ENCODE results near the gene LYZL2. TPM values are rescaled to one million over a fixed set of nuclear protein-coding genes. Genes with fewer than 3 reads are reported as not detected.
A peak's percentile ranks its signal among the peaks of the same experiment; 100 is the strongest.
"Not testable (repeated sequence)": the region's sequence is repeated elsewhere in the genome, so short reads cannot be mapped to it uniquely, and the experiment has no call there.

Gene LYZL2
- total and polyA plus RNA-seq, 8 donors = not detected

DNA sequence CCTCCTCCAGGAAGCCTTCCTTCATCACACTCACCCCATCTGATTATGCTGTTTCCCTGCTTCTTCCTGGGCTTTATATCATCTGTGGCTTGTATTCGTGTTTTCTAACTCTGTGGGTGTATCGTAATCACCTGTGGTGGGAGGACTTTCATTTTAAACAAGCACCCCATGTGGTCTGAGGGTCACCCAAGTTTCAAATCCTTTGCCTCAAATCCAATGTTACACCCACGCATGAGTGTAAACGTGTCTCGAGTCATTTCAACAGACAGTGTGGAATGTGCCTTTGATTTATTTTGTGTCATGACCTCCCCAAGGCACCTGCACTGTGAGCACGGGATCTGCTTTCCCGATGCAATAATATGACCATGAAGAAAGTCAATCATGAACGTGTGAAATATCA lies 17.5 kb upstream of the LYZL2 start:
- H3K4me3 ChIP-seq = no peak overlapping the region
- intact Hi-C loops (cut with DNase I) = no loop called here
- TF ChIP-seq, protein P1, sequence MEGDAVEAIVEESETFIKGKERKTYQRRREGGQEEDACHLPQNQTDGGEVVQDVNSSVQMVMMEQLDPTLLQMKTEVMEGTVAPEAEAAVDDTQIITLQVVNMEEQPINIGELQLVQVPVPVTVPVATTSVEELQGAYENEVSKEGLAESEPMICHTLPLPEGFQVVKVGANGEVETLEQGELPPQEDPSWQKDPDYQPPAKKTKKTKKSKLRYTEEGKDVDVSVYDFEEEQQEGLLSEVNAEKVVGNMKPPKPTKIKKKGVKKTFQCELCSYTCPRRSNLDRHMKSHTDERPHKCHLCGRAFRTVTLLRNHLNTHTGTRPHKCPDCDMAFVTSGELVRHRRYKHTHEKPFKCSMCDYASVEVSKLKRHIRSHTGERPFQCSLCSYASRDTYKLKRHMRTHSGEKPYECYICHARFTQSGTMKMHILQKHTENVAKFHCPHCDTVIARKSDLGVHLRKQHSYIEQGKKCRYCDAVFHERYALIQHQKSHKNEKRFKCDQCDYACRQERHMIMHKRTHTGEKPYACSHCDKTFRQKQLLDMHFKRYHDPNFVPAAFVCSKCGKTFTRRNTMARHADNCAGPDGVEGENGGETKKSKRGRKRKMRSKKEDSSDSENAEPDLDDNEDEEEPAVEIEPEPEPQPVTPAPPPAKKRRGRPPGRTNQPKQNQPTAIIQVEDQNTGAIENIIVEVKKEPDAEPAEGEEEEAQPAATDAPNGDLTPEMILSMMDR (IDR thresholded peaks at IDR 0.05) = no peak
- no peak overlapping the region for H3K27ac ChIP-seq
- H3K27me3 ChIP-seq = peaks cover 0 to 9% of the 10 kb centered on the region in 2 donors
- DNase-seq = no peak
- no peaks in the 10 kb centered on the region for H3K9me3 ChIP-seq
- ATAC-seq = no peak
- H3K4me1 ChIP-seq = peaks cover 0 to 3% of the 10 kb centered on the region in 2 donors
- no peaks in the 10 kb centered on the region for H3K36me3 ChIP-seq

DNA sequence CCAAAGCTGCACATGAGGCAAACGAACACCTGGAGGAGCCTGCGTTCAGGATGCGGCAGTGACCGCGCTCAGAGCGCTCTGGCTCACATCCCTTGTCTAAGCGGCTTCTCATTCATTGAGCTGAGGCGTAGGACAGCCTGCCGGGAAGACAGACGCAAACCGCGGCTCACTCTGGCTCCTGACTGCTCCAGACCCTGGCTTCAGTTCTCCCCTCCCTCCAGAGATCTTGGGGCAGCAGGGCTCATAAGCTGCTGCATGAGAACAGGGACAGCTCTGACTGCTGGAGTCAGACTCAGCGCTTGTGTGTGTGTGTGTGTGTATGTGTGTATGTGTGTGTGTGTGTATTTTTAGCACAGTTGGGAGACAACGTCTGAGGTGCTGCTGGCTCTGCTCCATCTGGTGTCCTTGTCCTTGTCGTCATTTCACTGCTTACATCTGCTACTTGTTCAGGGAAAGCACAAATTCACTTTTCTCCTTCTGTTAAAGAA lies 15.8 kb upstream of the LYZL2 start:
- Histone ChIP-seq H3K27ac (peak overlapping the region; percentile 33 to 59), H3K36me3 (no peaks in the 10 kb centered on the region), H3K4me1 (peaks cover 0 to 3% of the 10 kb centered on the region in 2 donors), H3K27me3 (peaks cover 0 to 9% of the 10 kb centered on the region in 2 donors), H3K9me3 (no peaks in the 10 kb centered on the region), H3K4me3 (no peak overlapping the region)
- intact Hi-C loops (cut with DNase I) = no loop called here
- ATAC-seq = peak; percentile 40
- peak in 2 of 4 donors; percentile 22 to 34 for DNase-seq
- TF ChIP-seq, protein P1 (IDR thresholded peaks at IDR 0.05) = no peak

DNA sequence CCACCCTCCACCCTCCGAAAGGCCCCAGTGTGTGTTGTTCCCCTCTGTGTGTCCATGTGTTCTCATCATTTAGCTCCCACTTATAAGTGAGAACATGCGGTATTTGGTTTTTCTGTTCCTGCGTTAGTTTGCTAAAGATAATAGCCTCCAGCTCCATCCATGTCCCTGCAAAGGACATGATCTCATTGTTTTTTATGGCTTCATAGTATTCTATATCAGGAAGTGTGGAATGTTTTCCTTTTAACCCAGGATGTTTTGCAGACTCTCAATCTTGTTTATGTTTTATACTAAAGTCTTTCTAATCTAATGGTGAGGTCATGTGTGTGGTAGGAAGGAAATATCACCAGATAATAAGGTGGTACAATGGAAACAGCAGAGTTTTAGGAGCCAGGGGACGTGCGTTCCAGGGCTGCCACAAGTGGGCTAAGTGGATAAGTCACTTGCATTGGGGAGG lies 14.9 kb upstream of the LYZL2 start:
- H3K36me3 ChIP-seq; intact Hi-C loops (cut with DNase I); H3K4me1 ChIP-seq; DNase-seq; H3K9me3 ChIP-seq; H3K4me3 ChIP-seq; H3K27me3 ChIP-seq: not testable (repeated sequence)
- peak; percentile 6 for ATAC-seq
- peak overlapping the region; percentile 29 to 59 for H3K27ac ChIP-seq

DNA sequence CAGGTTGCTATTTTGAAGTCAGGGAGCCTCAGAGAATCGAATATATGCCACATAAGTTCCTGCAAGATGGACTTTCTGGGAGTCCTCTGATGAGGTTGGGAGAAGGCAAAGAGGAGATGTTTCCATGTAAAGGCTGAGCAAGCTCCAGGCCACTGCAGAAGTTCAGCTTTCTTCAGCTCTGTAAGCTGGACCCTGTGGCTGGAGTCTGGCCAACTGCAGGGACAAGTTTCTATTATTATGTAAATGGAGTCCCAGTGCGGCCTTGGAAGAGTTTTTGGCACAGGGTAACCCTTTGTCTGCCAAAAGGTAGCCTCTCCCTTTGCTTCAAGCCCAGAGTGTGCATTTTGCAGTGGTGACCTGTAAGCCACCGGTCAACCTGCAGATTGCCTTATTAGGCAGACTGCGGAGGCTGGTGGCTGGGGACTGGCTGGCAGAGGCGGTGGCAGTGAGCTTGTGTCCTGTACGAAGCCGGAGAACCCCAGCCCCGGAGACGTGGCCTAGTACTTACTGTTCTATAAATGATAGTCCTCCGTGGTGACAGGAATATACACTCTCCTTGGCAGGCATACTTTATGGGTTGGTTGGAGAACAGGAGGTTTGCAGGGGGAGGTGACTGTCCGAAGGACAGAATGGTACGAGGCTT lies 14.1 kb upstream of the LYZL2 start:
- H3K9me3 ChIP-seq; H3K4me1 ChIP-seq; H3K4me3 ChIP-seq; intact Hi-C loops (cut with DNase I); H3K27me3 ChIP-seq; DNase-seq; H3K36me3 ChIP-seq: not testable (repeated sequence)
- H3K27ac ChIP-seq = peak overlapping the region; percentile 29 to 36
- peak; percentile 24 for ATAC-seq

DNA sequence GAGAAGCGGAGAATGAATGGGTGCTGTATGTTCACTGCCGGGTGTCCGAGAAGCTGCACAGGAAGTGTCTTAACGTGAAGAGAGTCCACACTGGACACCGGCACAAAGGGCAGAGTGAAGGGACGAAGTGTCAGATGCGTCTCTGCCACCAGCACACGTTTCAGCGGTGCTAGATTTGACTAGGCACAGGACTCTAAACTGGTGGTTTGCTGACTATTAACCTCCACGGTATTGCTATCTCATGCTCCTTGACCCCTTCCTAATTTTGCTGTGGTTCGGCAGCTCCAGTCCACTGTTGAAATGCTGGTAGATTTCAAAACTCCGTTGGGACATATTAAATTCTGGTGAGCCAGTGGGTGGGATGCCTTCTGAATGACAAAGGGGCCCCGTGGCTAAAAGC lies 13.3 kb upstream of the LYZL2 start:
- intact Hi-C loops (cut with DNase I); H3K9me3 ChIP-seq; ATAC-seq: not testable (repeated sequence)

DNA sequence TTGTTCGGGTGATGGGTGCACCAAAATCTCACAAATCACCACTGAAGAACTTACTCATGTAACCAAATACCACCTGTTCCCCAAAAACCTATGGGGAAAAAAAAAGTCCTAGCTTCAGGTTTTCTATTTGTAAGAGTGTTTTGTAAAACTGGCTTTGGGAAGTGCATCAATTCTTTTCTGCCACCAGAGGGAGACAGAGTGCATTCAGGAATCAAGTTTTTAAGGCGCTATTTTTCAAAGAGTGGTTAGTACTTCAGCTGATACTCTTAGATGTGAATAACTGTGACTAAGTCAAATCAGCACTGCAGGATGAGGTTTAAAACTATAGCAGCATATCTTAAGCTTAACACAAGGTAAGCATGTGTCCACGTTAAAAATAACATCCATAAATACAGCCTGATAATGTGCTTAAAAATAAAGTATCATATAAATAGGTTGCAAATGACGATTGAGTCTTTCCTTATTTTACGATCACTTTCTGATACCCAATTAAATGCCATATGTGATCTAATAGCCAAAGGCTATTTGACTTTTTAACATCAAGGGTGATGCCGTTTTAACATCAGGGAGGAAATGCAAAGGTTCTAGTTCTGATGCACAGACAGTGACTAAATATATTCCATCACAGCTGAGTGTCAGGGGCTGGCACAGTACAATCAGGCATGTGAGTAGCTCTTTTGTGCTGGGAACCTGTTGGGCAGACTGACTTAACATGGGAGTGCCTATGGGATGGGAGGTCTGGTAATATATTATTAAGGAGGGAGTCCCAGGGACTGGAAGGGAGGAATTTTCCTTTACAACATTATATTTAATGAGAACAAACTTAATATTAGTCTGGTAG lies 10.6 kb upstream of the LYZL2 start:
- no peaks in the 10 kb centered on the region for H3K9me3 ChIP-seq
- intact Hi-C loops (cut with DNase I) = no loop called here
- H3K27me3 ChIP-seq = peaks cover under 1 to 3% of the 10 kb centered on the region in 2 donors
- H3K36me3 ChIP-seq = no peaks in the 10 kb centered on the region
- DNase-seq = peak in 2 of 4 donors; percentile 54 to 72
- peak; percentile 67 for ATAC-seq
- TF ChIP-seq, protein P1 (IDR thresholded peaks at IDR 0.05) = peak; percentile 85 to 95
- H3K27ac ChIP-seq = no peak overlapping the region
- no peak overlapping the region for H3K4me3 ChIP-seq
- H3K4me1 ChIP-seq = peaks cover 0 to 3% of the 10 kb centered on the region in 2 donors

More for the DNA sequence above, 13.3 kb upstream of the LYZL2 start:
- H3K36me3 ChIP-seq, H3K4me1 ChIP-seq, H3K4me3 ChIP-seq, DNase-seq, H3K27me3 ChIP-seq: not testable (repeated sequence)
- peak overlapping the region in 1 of 2 donors; percentile 8 for H3K27ac ChIP-seq
